Hematopoietic multipotent progenitor cell treated with erythropoietin and hydrocortisone succinate and interleukin-3 and kit ligand, for 15 days (in vitro differentiated cells): Measurements from ENCODE around the gene TM2D3.
"Not testable (repeated sequence)": the region's sequence is repeated elsewhere in the genome, so short reads cannot be mapped to it uniquely, and the experiment has no call there.

Experiments used
- DNase-seq: peaks from one replicate; pipeline ENCODE4 v3.0.0-alpha.2; 2015; ENCODE audit warnings: low spot score

Gene TM2D3

DNA sequence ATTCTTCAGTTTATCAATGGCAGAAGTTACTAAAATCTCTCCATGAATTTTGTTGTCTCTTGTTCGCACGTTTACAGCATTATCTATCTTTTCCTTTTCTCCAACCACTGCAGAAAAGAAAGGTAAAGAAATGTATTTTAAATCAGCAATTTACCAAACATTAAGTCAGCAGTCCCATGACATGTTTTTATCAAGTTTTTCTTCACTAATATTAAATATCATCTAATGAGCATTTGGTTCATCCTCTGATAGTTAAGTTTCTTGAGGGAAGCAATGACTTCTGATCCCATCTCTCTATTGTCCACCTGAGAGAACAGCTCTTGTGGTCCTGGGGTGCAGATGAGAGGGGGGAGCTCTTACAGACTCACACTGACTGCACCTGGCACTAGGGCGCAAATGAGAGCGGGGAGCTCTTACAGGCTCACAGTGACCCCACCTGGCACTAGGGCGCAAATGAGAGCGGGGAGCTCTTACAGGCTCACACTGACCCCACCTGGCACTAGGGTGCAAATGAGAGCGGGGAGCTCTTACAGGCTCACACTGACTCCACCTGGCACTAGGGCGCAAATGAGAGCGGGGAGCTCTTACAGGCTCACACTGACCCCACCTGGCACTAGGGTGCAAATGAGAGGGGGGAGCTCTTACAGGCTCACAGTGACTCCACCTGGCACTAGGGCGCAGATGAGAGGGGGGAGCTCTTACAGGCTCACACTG is 2.6 kb upstream of the TM2D3 start:
- DNase-seq, result not testable (repeated sequence)

DNA sequence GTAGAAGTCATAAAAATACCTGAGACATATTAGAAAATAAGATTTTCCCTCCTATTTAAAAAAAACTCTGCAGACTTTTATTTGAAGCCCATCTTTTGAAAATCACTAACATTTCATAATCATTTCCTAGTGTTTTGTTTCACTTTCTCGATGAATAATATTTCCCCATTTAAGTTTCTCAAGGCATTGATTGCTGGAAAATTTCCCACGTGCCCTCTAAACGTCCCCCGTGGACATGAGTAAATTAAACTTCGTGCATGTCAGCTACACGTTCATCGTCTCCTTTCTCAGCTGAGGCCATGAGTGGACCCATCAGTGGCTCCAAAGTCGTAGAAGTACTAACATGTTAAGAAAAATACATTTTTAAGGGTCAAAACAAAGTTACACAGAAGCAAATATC is 2.0 kb upstream of the TM2D3 start:
- no peak for DNase-seq

DNA sequence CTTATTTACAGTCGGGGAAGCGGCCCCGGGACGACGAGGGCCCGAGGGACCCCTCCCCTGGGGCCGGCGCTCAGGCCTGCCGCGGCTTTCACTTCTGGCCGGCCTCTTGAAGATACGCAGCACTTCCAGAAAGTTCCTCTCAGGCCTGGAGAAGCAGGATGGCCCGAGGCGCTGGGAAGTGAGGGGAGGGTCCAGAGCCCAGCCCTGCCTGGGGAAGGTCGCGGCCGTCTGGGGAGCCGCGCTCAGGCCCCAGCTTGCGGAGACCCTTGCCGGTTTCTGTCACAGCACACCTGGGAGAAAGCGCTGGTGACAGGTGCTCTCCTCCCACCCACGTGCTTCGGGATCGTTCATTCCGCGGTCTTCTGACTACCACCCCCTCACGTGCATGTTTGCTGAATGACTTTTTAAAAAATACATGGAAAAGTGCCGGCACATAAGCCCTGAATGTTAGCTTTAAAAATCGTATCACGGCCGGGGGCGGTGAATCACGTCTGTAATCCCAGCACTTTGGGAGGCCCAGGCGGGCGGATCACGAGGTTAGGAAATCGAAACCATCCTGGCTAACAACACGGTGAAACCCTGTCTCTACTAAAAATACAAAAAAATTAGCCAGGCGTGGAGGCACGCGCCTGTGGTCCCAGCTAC is 727 bp upstream of the TM2D3 start:
- DNase-seq, result no peak

DNA sequence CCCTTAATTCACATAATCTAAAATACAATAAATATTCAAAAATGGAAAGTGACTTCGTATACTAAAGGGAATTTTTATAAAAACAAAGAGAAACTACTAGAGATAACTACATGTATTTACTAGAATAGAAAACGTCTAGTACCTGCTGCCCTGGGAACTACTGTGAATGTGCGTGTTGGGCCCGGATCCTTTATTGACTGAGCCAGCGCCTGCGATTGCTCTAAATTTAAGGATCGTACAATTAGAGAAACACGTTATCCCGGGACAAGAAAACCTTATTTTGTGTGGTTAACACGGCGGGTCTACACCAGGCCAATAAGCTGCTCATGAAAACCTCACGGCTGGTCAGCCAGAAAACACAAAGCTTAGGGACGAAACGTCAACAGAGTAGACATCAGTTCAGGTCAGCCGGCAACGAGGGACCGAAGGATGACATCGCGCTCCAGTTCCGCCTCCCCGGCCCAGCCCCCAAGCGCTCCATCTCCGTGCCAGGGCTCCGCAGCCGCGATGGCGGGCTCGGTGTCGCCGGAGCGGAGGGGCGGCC is 555 bp downstream of the TM2D3 start:
- DNase-seq, result no peak

DNA sequence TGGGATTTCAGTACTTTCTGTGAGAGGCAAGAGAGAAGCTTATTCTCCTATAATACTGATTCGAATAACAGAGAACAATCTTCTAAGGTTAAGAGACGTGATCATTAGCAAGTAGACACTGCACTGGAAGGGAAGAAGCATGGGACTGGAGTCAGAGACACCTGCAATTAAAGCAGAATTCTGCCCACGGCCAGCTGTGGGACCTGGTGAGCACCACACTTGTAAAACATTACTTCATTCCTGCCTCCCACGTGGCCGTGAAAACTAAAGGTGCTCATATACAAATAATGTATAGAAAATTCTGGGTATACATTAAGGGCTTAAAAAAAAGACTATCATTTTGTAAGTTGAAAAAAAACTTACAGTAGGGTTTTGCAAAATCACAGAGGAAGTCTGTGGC is 2.0 kb downstream of the TM2D3 start:
- no peak for DNase-seq

DNA sequence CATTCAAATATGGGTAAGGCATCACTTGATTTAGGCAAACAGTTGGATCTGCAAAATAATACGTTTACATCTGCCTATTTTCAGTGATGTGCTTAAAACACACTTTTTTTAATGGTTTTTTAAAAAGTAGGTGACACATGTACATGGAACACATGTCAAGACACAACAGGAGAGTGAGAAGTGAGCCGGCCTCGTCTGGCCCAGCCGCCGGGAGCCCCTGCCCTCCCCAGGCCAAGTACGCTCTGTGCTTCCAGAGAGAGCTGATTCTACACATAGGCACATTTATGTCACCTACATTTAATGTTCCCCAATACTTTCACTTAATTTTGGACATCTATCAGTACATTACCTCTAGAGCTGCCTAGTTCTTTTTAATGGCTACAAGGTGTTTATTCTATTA is 3.8 kb downstream of the TM2D3 start:
- no peak for DNase-seq

DNA sequence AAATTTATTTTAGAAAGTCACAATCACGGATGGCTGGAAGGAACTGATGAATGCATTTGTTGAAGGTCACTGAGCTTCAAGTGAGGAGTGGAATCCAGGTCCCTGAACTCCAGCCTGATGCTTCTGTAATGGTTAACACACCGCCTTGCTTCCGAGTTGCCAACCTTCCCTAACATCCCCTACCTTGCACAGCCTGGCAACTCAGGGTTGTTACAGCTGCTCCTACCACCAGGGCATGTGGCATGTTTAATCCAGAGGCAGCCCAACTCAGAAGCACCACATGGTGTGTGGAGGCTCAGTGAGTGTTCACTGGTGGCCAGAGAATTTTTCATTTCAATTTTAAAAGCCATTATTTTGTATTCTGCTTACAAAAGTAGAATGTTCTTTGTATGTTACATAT is 4.9 kb downstream of the TM2D3 start:
- no peak for DNase-seq

DNA sequence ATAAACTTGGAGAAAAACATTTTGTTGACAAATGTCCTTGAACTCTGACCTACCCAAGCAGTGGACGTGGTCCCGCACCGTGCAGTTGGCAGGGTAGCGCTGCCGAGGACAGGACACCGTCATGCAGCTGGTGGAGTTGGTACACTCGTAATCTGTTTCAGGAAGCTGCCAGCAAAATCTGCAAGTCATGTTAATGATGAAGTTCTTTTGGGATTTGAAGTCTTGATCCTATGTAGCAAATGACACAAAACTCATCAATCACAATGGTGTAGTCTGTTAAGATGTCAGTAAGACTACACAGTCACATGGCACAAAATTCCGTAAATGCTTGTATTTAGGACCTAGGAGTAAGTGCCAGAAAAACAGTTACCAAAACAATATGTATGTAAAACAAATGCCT is 5.5 kb downstream of the TM2D3 start:
- DNase-seq, result peak; percentile 36

DNA sequence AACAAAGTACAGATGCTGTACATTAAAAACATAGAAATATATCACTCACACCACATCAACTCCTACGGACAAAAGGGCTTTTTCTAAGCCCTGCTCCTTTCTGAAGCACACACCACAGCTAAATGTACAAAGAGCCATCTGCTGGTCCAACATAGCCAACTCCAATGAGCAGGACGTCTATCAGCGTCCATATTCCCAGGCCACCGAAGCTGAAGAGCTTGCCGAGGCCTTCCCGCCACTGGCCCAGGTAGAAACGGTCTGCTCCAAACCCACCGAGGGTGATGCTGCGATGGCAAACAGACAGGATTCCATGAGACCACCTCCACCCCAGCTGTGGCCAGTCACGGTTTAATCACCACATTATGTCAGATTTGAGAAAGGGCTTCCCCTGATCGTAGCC is 9.8 kb downstream of the TM2D3 start:
- DNase-seq, result no peak

DNA sequence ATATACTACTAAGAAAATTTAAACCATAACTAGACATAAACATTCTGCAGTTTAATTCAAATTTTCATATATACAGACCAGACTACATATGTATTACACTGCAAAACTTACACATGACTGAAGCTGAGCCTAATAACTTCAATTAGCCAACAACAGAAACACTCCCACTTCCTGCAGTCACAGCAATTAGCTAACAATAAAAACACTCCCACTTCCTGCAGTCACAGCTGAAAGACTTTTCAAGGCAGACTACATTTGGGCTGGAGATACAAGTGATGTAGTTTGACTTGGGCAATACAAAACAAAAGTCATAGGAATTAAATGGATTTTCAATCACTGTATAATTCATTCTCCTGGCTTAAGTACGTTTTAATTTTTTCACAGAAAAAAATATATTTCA is 10.3 kb downstream of the TM2D3 start:
- DNase-seq, result no peak

DNA sequence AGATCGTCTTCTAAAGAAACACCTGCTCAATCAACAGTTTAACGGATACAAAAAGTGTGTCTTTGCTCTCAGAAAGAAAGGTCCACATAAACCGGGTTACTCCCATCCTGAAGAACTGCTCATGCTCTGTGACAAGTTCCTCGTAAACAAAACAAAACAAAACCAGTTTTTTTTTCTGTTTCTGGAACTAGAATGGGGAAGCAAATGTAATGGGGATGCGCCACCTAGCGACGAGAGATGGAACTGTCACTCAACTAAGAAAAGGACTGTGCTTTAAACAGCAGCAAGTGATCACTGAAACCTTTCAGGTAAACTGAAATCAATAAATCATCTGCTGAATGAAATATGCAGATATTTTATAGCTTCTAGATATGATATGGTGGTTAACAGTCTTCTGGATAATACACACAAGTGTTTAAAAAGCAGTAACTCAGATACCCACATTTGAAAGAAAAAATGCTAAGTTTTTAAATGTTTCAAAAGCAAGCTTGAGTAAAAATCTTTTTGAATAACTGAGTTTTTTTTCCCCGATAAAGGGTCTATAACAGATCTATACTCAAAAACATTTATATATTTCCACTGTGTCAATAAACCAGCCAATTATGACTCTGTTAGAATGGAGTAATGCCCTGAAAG is 10.9 kb downstream of the TM2D3 start:
- DNase-seq, result peak; percentile 76

DNA sequence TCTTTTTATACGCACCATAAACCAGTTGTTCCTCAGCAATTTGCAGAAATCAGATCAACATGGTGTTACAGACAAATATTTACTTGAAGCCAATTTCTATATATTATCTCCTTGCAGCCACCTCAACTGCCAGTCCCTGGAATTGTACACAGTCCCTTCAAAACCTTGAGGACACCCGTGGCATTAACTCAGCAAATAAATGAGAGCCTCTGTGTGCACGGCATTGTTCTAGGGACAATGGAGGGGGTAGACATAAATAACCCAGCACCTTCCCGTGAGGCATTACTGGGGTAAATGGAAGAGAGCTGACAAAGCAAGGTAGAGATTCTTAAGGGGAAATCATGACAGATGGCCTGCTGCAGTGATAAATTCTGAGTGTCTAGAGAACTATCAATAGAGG is 12.5 kb downstream of the TM2D3 start:
- DNase-seq, result no peak

DNA sequence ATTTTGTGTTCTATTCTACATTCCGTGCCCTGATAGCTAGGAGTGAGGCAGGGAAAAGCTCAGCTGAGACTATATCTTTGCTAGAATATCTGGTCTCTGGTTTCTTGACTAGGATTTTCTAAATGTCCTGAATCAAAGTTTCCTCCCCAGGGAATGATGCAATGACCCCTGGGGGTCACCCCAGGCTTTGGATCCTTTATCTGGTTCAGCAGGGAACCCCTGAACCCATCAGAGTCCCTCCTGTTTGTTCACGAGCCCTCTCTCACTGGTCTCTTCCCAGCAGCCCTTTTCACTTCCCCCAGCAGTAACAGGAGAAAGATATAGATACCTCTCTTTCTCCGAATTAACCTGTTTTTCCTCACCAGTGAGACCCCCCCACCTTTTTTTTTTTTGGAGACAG is 14.3 kb downstream of the TM2D3 start:
- DNase-seq, result no peak

DNA sequence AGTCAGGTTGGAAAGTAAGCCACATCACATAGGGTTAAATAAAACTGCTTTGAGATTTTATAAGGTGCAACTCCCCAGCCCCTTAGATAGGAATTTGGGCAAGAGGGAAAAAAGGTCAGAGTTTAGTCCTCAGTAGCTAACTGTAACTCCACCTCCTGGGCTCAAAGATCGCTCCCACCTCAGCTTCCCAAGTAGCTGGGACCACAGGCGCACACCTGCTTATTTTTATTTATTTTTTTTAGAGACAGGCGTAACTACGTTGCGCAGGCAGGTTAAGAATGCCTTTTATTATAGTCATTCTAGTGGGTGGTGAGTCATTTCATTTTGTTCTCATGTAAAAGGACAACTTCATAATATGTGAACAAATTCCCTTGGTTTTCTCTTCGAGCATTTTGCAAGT is 14.7 kb downstream of the TM2D3 start:
- DNase-seq, result no peak

DNA sequence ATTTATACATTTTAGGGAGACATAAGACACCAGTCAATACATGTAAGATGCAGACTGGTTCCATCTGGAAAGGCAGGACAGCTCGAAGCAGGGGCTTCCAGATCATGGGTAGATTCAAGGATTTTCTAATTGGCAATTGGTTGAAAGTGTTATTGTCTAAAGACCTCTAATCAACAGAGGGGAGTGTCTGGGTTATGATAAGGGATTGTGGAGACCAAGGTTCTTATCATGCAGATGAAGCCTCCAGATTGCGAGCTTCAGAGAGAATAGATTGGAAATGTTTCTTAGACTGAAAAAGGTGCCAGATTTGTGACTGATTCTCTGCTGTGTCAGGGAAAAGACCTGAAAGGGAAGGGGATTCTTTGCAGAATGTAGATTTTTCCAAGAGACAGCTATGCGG is 15.1 kb downstream of the TM2D3 start:
- no peak for DNase-seq

DNA sequence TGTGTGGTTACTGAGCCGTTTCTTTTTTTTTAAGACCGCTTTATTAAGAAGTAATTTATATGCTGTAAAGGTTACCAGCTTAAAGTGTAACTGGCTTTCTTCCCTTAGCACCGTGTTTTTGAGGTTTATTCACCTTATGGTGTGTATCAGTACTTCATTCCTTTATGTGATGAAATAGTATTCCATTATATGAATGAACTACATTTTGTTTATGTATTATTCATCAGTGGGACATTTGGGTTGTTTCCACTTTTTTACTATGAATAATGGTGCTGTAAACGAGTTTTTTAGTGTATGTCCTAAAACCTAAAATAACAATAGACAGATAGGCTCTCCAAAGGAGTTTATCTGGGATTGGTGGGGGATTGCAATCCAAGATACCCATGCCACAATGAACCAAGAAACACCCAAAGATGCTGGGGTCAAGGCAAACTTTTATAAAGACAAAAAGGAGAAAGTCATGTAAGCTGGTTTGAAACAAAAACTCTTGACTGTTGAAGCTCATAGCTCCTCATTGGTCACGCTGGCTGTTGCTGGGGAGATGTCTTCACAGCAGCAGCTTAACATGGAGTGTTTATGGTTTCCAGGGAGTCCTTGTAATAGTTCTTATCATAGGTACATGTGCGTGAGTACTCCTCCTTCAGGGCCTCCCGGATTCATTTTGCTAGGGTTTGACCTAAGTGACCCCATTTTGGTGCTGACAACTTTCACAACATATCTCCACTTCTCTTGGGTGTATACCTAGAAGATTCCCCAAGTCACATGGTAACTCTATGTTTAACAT is 16.0 kb downstream of the TM2D3 start:
- no peak for DNase-seq

DNA sequence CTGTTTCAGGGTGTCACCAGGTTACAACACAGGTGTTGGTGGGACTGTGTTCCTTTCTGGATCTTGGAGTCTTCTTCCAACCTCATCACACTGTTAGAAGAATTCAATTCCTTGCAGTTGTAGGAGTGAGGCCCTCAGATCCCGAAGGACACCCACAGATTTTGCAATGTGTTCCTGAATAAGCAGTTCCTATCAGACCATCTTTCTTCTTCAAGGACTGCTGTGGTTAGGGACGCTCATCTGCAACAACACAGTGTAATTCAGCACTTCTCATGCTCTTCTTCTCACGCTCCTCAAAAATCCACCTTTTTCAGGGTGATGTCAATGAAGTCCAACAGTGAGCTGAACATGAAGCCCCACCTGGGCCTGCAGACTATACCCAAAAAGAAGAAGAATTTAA is 18.8 kb downstream of the TM2D3 start:
- DNase-seq, result no peak

DNA sequence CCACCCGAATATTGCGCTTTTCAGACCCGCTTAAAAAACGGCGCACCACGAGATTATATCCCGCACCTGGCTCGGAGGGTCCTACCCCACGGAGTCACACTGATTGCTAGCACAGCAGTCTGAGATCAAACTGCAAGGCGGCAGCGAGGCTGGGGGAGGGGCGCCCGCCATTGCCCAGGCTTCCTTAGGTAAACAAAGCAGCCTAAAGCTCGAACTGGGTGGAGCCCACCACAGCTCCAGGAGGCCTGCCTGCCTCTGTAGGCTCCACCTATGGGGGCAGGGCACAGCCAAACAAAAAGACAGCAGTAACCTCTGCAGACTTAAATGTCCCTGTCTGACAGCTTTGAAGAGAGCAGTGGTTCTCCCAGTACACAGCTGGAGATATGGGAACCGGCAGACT is 25.5 kb downstream of the TM2D3 start:
- DNase-seq, result not testable (repeated sequence)

DNA sequence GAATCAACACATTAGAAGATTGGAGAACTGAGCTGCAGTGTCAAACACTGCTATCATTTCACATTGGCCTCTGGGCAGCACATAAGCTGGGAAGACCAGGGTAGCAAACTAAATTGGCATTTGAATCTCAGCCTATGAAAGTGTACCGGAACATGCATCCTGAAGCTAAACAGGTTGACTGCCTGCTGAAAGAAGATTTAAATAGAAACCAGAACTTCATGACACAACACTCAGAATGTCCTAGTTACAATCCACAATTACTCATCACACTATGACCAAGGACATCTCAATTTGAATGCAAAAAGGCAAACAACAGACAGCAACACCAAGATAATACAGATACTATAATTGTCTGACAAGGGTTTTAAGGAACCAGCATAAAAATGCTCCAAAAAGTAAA is 26.2 kb downstream of the TM2D3 start:
- no peak for DNase-seq

DNA sequence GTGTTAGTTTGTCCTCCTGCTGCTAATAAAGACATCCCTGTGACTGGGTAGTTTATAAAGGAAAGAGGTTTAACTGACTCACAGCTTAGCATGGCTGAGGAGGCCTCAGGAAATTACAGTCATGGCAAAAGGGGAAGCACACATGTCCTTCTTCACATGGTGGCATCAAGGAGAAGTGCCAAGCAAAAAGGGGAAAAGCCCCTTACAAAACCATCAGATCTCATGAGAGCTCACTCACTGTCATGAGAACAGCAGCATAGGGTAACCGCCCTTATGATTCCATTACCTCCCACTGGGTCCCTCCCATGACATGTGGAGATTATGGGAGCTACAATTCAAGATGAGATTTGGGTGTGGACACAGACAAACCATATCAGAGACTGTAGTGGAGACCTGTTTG is 27.0 kb downstream of the TM2D3 start:
- no peak for DNase-seq

DNA sequence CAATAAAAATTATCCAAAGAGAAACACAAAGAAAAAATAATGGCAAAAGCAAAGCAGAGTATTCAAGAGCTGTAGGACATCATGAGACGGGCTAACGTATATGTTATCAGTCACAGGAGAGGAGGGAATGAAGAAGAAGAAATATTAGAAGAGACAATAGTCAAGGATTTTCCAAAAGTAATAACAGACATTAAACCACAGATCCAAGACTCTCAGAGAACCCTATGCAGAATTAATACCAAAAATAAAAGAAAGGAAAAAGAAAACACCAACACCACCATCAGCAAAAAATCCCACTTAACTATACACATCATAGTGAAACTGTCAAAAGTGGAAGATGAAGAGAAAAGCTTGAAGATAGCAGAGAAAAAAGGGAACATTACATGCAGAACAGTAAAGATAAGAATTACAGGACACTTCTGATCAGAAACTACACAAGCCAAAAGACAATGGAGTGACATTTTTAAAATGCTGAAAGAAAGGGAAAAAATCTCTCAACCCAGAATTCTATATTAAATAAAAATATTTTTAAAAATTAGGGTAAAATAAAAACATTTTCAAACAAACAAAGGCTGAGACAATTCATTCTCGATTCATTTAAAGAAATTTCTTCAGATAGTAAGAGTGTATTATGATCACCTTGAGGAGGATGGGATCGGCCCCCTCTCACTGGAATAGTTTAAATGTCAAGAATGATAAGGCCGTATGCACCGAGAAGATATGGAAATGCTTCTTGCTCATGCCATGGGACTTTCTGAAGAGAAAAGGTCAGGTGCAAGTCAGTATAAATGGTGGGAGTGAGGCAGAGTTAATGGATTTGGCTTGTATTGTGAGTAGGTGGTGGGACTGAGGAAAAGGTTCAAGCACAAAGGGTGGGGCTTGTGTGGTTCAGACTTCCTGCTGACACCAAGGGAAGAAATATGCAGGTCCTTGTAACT is 28.5 kb downstream of the TM2D3 start:
- DNase-seq, result no peak
